Measurements from ENCODE around the gene IQCM. TPM values are rescaled to one million over a fixed set of nuclear protein-coding genes. Genes with fewer than 3 reads are reported as not detected.

IQCM gene
- total RNA-seq, 1 experiment from 2014 or later, result not detected

GRCh38 chr4:149322203-149322602 is 493.4 kb downstream of the IQCM start:
- no peak for TF ChIP-seq CTCF (IDR thresholded peaks at IDR 0.05; ENCODE audit: insufficient read depth in 1 of 2, low read depth in 1 of 2, low read length in 1 of 2, severe bottlenecking in 1 of 2, unreplicated experiment in 1 of 2)
- BruUV-seq (replicated peaks), result no TSS peak
- H3K9me3 Mint-ChIP-seq (ENCODE audit: unreplicated experiment), result peaks cover 30% of the 10 kb centered on the region
- intact Hi-C loops (cut with micrococcal nuclease; ENCODE audit: unreplicated experiment), result no loop called here
- DNase-seq, result no peak
- H3K4me1 ChIP-seq, result no peaks in the 10 kb centered on the region
- peaks cover 6% of the 10 kb centered on the region; the same call in 1 of the 2 replicates for H3K9me3 ChIP-seq
- ChIA-PET POLR2A (no interaction called here), CTCF (no interaction called here)
- H3K27ac Mint-ChIP-seq (ENCODE audit: unreplicated experiment), result no peak overlapping the region
- no peak overlapping the region for H3K4me3 ChIP-seq (ENCODE audit: low read depth, low read length)
- no peaks in the 10 kb centered on the region for H3K4me1 Mint-ChIP-seq (ENCODE audit: low read depth, unreplicated experiment)
- no peak overlapping the region for H3K4me3 Mint-ChIP-seq (ENCODE audit: unreplicated experiment)
- no peaks in the 10 kb centered on the region for H3K36me3 ChIP-seq (ENCODE audit: control insufficient read depth, insufficient read depth, low read length)
- H3K27me3 Mint-ChIP-seq (ENCODE audit: insufficient read depth, unreplicated experiment), result no peaks in the 10 kb centered on the region
- H3K36me3 Mint-ChIP-seq (ENCODE audit: insufficient read depth, unreplicated experiment), result peaks cover 5% of the 10 kb centered on the region
- no peaks in the 10 kb centered on the region for H3K27me3 ChIP-seq (replicated peaks; ENCODE audit: control insufficient read depth, insufficient read depth, low read length)

GRCh38 chr4:149321438-149321837 is 494.2 kb downstream of the IQCM start:
- CTCF ChIA-PET, result no interaction called here
- H3K4me3 Mint-ChIP-seq (ENCODE audit: unreplicated experiment), result no peak overlapping the region
- no peaks in the 10 kb centered on the region for H3K4me1 Mint-ChIP-seq (ENCODE audit: low read depth, unreplicated experiment)
- Histone ChIP-seq H3K4me1 (no peaks in the 10 kb centered on the region), H3K27me3 (replicated peaks; ENCODE audit: control insufficient read depth, insufficient read depth, low read length) (no peaks in the 10 kb centered on the region), H3K9me3 (peaks cover 6% of the 10 kb centered on the region; the same call in 1 of the 2 replicates), H3K4me3 (ENCODE audit: low read depth, low read length) (no peak overlapping the region), H3K36me3 (ENCODE audit: control insufficient read depth, insufficient read depth, low read length) (no peaks in the 10 kb centered on the region)
- POLR2A ChIA-PET, result no interaction called here
- H3K27me3 Mint-ChIP-seq (ENCODE audit: insufficient read depth, unreplicated experiment), result no peaks in the 10 kb centered on the region
- no peak overlapping the region for H3K27ac Mint-ChIP-seq (ENCODE audit: unreplicated experiment)
- intact Hi-C loops (cut with micrococcal nuclease; ENCODE audit: unreplicated experiment), result no loop called here
- H3K36me3 Mint-ChIP-seq (ENCODE audit: insufficient read depth, unreplicated experiment), result peaks cover 5% of the 10 kb centered on the region
- no peak for TF ChIP-seq CTCF (IDR thresholded peaks at IDR 0.05; ENCODE audit: insufficient read depth in 1 of 2, low read depth in 1 of 2, low read length in 1 of 2, severe bottlenecking in 1 of 2, unreplicated experiment in 1 of 2)
- H3K9me3 Mint-ChIP-seq (ENCODE audit: unreplicated experiment), result peaks cover 30% of the 10 kb centered on the region
- DNase-seq, result no peak
- BruUV-seq (replicated peaks), result no TSS peak

- POLR2A ChIA-PET, result no interaction called here
- no peaks in the 10 kb centered on the region for H3K9me3 Mint-ChIP-seq (ENCODE audit: unreplicated experiment)
- H3K4me3 ChIP-seq (ENCODE audit: low read depth, low read length), result no peak overlapping the region
- H3K27ac Mint-ChIP-seq (ENCODE audit: unreplicated experiment), result no peak overlapping the region
- no peaks in the 10 kb centered on the region for H3K4me1 Mint-ChIP-seq (ENCODE audit: low read depth, unreplicated experiment)
- H3K27me3 ChIP-seq (replicated peaks; ENCODE audit: control insufficient read depth, insufficient read depth, low read length), result no peaks in the 10 kb centered on the region
- no peak for DNase-seq
- TF ChIP-seq CTCF (IDR thresholded peaks at IDR 0.05; ENCODE audit: insufficient read depth in 1 of 2, low read depth in 1 of 2, low read length in 1 of 2, severe bottlenecking in 1 of 2, unreplicated experiment in 1 of 2), result no peak
- BruUV-seq (replicated peaks), result no TSS peak
- H3K9me3 ChIP-seq, result no peaks in the 10 kb centered on the region
- no peaks in the 10 kb centered on the region for H3K27me3 Mint-ChIP-seq (ENCODE audit: insufficient read depth, unreplicated experiment)
- H3K4me3 Mint-ChIP-seq (ENCODE audit: unreplicated experiment), result no peak overlapping the region
- no peaks in the 10 kb centered on the region for H3K4me1 ChIP-seq
- intact Hi-C loops (cut with micrococcal nuclease; ENCODE audit: unreplicated experiment), result no loop called here
- CTCF ChIA-PET, result no interaction called here
- H3K36me3 ChIP-seq (ENCODE audit: control insufficient read depth, insufficient read depth, low read length), result no peaks in the 10 kb centered on the region
- no peaks in the 10 kb centered on the region for H3K36me3 Mint-ChIP-seq (ENCODE audit: insufficient read depth, unreplicated experiment)
These were observed 504.6 kb downstream of the IQCM start for GRCh38 chr4:149311076-149311475.

Measured in Caco-2 (cell line).